ENCODE results near the gene ZSCAN10.
"Not testable (repeated sequence)": the region's sequence is repeated elsewhere in the genome, so short reads cannot be mapped to it uniquely, and the experiment has no call there.

The ZSCAN10 gene

GRCh38 chr16:3081957-3082356 lies 17.1 kb downstream of the ZSCAN10 start:
- H3K79me2 ChIP-seq (ENCODE audit: control insufficient read depth, insufficient read depth, low read length, poor library complexity); H4K12ac ChIP-seq (ENCODE audit: low read depth, low read length); H2BK120ac ChIP-seq (ENCODE audit: insufficient read depth, low read length, poor library complexity); H4K8ac ChIP-seq (ENCODE audit: low read depth, low read length); H3K4ac ChIP-seq (ENCODE audit: low read depth, low read length); H2AFZ ChIP-seq (ENCODE audit: insufficient read depth, low read length, poor library complexity); H3K9me3 ChIP-seq (ENCODE audit: insufficient read depth, low read depth, low read length); H3K36me3 ChIP-seq (ENCODE audit: control insufficient read depth in 1 of 2, insufficient read depth in 2 of 2, low read length in 2 of 2); H3K27me3 ChIP-seq (ENCODE audit: insufficient read depth, low read length); H3K27ac ChIP-seq (ENCODE audit: low read depth, low read length); H3K4me1 ChIP-seq (ENCODE audit: control insufficient read depth in 1 of 2, insufficient read depth in 2 of 2, low read length in 2 of 2); DNase-seq; H3K4me2 ChIP-seq (ENCODE audit: low read length); H4K91ac ChIP-seq (ENCODE audit: low read depth, low read length); H3K18ac ChIP-seq (ENCODE audit: low read length); H3K9ac ChIP-seq (ENCODE audit: low read length); H2BK5ac ChIP-seq (ENCODE audit: low read depth, low read length, poor library complexity); H2BK12ac ChIP-seq (ENCODE audit: low read length); H2AK5ac ChIP-seq (ENCODE audit: low read length); H3K14ac ChIP-seq (ENCODE audit: low read length); H3K79me1 ChIP-seq (ENCODE audit: low read length); H3K4me3 ChIP-seq (ENCODE audit: low read depth, low read length); H3K23ac ChIP-seq (ENCODE audit: low read length): not testable (repeated sequence)
- no CpG with 5 or more reads among the region's 13 CpGs for WGBS (ENCODE audit: extremely low coverage, insufficient coverage, insufficient read length)

- H2AK5ac ChIP-seq (ENCODE audit: low read length), result no peak overlapping the region
- no peak overlapping the region for H4K91ac ChIP-seq (ENCODE audit: low read depth, low read length)
- DNase-seq, result no peak
- no peak overlapping the region for H4K8ac ChIP-seq (ENCODE audit: low read depth, low read length)
- H3K79me2 ChIP-seq (ENCODE audit: control insufficient read depth, insufficient read depth, low read length, poor library complexity), result no peaks in the 10 kb centered on the region
- no peak overlapping the region for H3K27ac ChIP-seq (ENCODE audit: low read depth, low read length)
- no peak overlapping the region for H3K23ac ChIP-seq (ENCODE audit: low read length)
- no peak overlapping the region for H2BK12ac ChIP-seq (ENCODE audit: low read length)
- H2BK5ac ChIP-seq (ENCODE audit: low read depth, low read length, poor library complexity), result no peak overlapping the region
- H3K4me3 ChIP-seq (ENCODE audit: low read depth, low read length), result no peak overlapping the region
- H3K79me1 ChIP-seq (ENCODE audit: low read length), result no peaks in the 10 kb centered on the region
- no peak overlapping the region for H4K12ac ChIP-seq (ENCODE audit: low read depth, low read length)
- no peaks in the 10 kb centered on the region for H3K9me3 ChIP-seq (ENCODE audit: insufficient read depth, low read depth, low read length)
- no peak overlapping the region for H2AFZ ChIP-seq (ENCODE audit: insufficient read depth, low read length, poor library complexity)
- no peaks in the 10 kb centered on the region for H3K27me3 ChIP-seq (ENCODE audit: insufficient read depth, low read length)
- no peak overlapping the region for H3K14ac ChIP-seq (ENCODE audit: low read length)
- no peak overlapping the region for H3K4me2 ChIP-seq (ENCODE audit: low read length)
- H3K9ac ChIP-seq (ENCODE audit: low read length), result no peak overlapping the region
- peaks cover 0 to 6% of the 10 kb centered on the region in 2 experiments for H3K4me1 ChIP-seq (ENCODE audit: control insufficient read depth in 1 of 2, insufficient read depth in 2 of 2, low read length in 2 of 2)
- H3K4ac ChIP-seq (ENCODE audit: low read depth, low read length), result no peak overlapping the region
- no peak overlapping the region for H2BK120ac ChIP-seq (ENCODE audit: insufficient read depth, low read length, poor library complexity)
- H3K18ac ChIP-seq (ENCODE audit: low read length), result no peak overlapping the region
- H3K36me3 ChIP-seq (ENCODE audit: control insufficient read depth in 1 of 2, insufficient read depth in 2 of 2, low read length in 2 of 2), result no peaks in the 10 kb centered on the region
- no CpG with 5 or more reads among the region's 17 CpGs for WGBS (ENCODE audit: extremely low coverage, insufficient coverage, insufficient read length)
These were observed 19.1 kb downstream of the ZSCAN10 start for GRCh38 chr16:3080024-3080423.

GRCh38 chr16:3076577-3076976 lies 22.5 kb downstream of the ZSCAN10 start:
- Histone ChIP-seq H3K9me3 (ENCODE audit: insufficient read depth, low read depth, low read length) (no peaks in the 10 kb centered on the region), H3K4ac (ENCODE audit: low read depth, low read length) (no peak overlapping the region), H3K36me3 (ENCODE audit: control insufficient read depth in 1 of 2, insufficient read depth in 2 of 2, low read length in 2 of 2) (no peaks in the 10 kb centered on the region), H2BK12ac (ENCODE audit: low read length) (no peak overlapping the region), H3K9ac (ENCODE audit: low read length) (no peak overlapping the region), H3K4me1 (ENCODE audit: control insufficient read depth in 1 of 2, insufficient read depth in 2 of 2, low read length in 2 of 2) (peaks cover 0 to 6% of the 10 kb centered on the region in 2 experiments), H4K12ac (ENCODE audit: low read depth, low read length) (no peak overlapping the region), H2BK5ac (ENCODE audit: low read depth, low read length, poor library complexity) (no peak overlapping the region), H3K18ac (ENCODE audit: low read length) (no peak overlapping the region), H3K79me1 (ENCODE audit: low read length) (no peaks in the 10 kb centered on the region), H3K4me2 (ENCODE audit: low read length) (no peak overlapping the region), H3K27ac (ENCODE audit: low read depth, low read length) (no peak overlapping the region), H4K91ac (ENCODE audit: low read depth, low read length) (no peak overlapping the region), H2BK120ac (ENCODE audit: insufficient read depth, low read length, poor library complexity) (no peak overlapping the region), H3K4me3 (ENCODE audit: low read depth, low read length) (no peak overlapping the region), H3K27me3 (ENCODE audit: insufficient read depth, low read length) (no peaks in the 10 kb centered on the region), H2AFZ (ENCODE audit: insufficient read depth, low read length, poor library complexity) (no peak overlapping the region), H4K8ac (ENCODE audit: low read depth, low read length) (no peak overlapping the region), H3K23ac (ENCODE audit: low read length) (no peak overlapping the region), H2AK5ac (ENCODE audit: low read length) (no peak overlapping the region), H3K14ac (ENCODE audit: low read length) (no peak overlapping the region), H3K79me2 (ENCODE audit: control insufficient read depth, insufficient read depth, low read length, poor library complexity) (no peaks in the 10 kb centered on the region)
- no CpG with 5 or more reads among the region's 6 CpGs for WGBS (ENCODE audit: extremely low coverage, insufficient coverage, insufficient read length)
- DNase-seq, result no peak

- H3K9ac ChIP-seq (ENCODE audit: low read length); H3K9me3 ChIP-seq (ENCODE audit: insufficient read depth, low read depth, low read length); H3K27me3 ChIP-seq (ENCODE audit: insufficient read depth, low read length); H3K4me2 ChIP-seq (ENCODE audit: low read length); H3K14ac ChIP-seq (ENCODE audit: low read length); H2BK12ac ChIP-seq (ENCODE audit: low read length); H2BK120ac ChIP-seq (ENCODE audit: insufficient read depth, low read length, poor library complexity); H4K91ac ChIP-seq (ENCODE audit: low read depth, low read length); H4K12ac ChIP-seq (ENCODE audit: low read depth, low read length); H3K23ac ChIP-seq (ENCODE audit: low read length); H3K18ac ChIP-seq (ENCODE audit: low read length); H2BK5ac ChIP-seq (ENCODE audit: low read depth, low read length, poor library complexity); H3K4me1 ChIP-seq (ENCODE audit: control insufficient read depth in 1 of 2, insufficient read depth in 2 of 2, low read length in 2 of 2); H3K79me2 ChIP-seq (ENCODE audit: control insufficient read depth, insufficient read depth, low read length, poor library complexity); H4K8ac ChIP-seq (ENCODE audit: low read depth, low read length); DNase-seq; H2AFZ ChIP-seq (ENCODE audit: insufficient read depth, low read length, poor library complexity); H3K4me3 ChIP-seq (ENCODE audit: low read depth, low read length); H3K36me3 ChIP-seq (ENCODE audit: control insufficient read depth in 1 of 2, insufficient read depth in 2 of 2, low read length in 2 of 2); H3K27ac ChIP-seq (ENCODE audit: low read depth, low read length); H3K79me1 ChIP-seq (ENCODE audit: low read length); H3K4ac ChIP-seq (ENCODE audit: low read depth, low read length); H2AK5ac ChIP-seq (ENCODE audit: low read length): not testable (repeated sequence)
- no CpG with 5 or more reads among the region's 6 CpGs for WGBS (ENCODE audit: extremely low coverage, insufficient coverage, insufficient read length)
These were observed 23.1 kb downstream of the ZSCAN10 start for GRCh38 chr16:3075946-3076345.

Data from trophoblast cell (in vitro differentiated cells and primary cell).